GM15510 (cell line): ENCODE measurements around the gene DMRTC1B.
"Not testable (repeated sequence)": the region's sequence is repeated elsewhere in the genome, so short reads cannot be mapped to it uniquely, and the experiment has no call there.

Experiments
- POLR2A ChIP-seq: IDR thresholded peaks from 3 replicates; pipeline ENCODE4 v1.6.1; 2011; ENCODE audit warnings: borderline replicate concordance; ENCODE audit not compliant: insufficient read length; ENCODE audit errors: extremely low read depth

Gene DMRTC1B

GRCh38 chrX:72776653-72777466 lies at the start of gene DMRTC1B:
Gene DMRTC1B (plus strand): TSS chrX:72776890. CDS start chrX:72845136, 68,246 bp downstream.
- TF ChIP-seq POLR2A, result not testable (repeated sequence)

GRCh38 chrX:72727846-72728245 lies 48.8 kb upstream of the DMRTC1B start:
- no peak for TF ChIP-seq POLR2A

- no peak for TF ChIP-seq POLR2A
These were observed 41.1 kb upstream of the DMRTC1B start for GRCh38 chrX:72735561-72735960.

GRCh38 chrX:72782560-72782959 lies 5.9 kb downstream of the DMRTC1B start, which contains the start of gene FAM236B:
Gene FAM236B (minus strand): TSS chrX:72782660. CDS start chrX:72782560, 100 bp downstream.
- TF ChIP-seq POLR2A, result not testable (repeated sequence)

GRCh38 chrX:72808110-72808509 lies 31.4 kb downstream of the DMRTC1B start, which contains the start of gene FAM236D:
Gene FAM236D (minus strand): TSS chrX:72808210. CDS start chrX:72808110, 100 bp downstream.
- not testable (repeated sequence) for TF ChIP-seq POLR2A
